HG03097 (cell line): ENCODE results near the gene NUP98.

Source experiments
- ATAC-seq: cut with Tn5 transposase; IDR thresholded peaks from one replicate; pipeline ENCODE4 v1.9.1; 2021; ENCODE audit not compliant: unreplicated experiment, low FRiP score

The NUP98 gene

GRCh38 chr11:3738723-3739122, 58.6 kb downstream of the NUP98 start:
- ATAC-seq, result no peak

GRCh38 chr11:3738241-3738640, 59.1 kb downstream of the NUP98 start:
- no peak for ATAC-seq

- ATAC-seq, result no peak
Observed at GRCh38 chr11:3737386-3737933, 59.9 kb downstream of the NUP98 start.

GRCh38 chr11:3736816-3737215, 60.5 kb downstream of the NUP98 start:
- no peak for ATAC-seq

- ATAC-seq, result no peak
Observed at GRCh38 chr11:3735827-3736226, 61.5 kb downstream of the NUP98 start.

- no peak for ATAC-seq
Observed at GRCh38 chr11:3732671-3733436, 64.5 kb downstream of the NUP98 start.

GRCh38 chr11:3723014-3723708, 74.2 kb downstream of the NUP98 start:
- no peak for ATAC-seq

GRCh38 chr11:3722100-3722499, 75.3 kb downstream of the NUP98 start:
- ATAC-seq, result no peak

- ATAC-seq, result no peak
Observed at GRCh38 chr11:3720997-3721396, 76.4 kb downstream of the NUP98 start.

GRCh38 chr11:3712274-3712673, 85.1 kb downstream of the NUP98 start:
- no peak for ATAC-seq

GRCh38 chr11:3710485-3711259, 86.7 kb downstream of the NUP98 start:
- ATAC-seq, result no peak

GRCh38 chr11:3709977-3710376, 87.4 kb downstream of the NUP98 start:
- ATAC-seq, result no peak

- ATAC-seq, result no peak
Observed at GRCh38 chr11:3707176-3707575, 90.2 kb downstream of the NUP98 start.

- no peak for ATAC-seq
Observed at GRCh38 chr11:3703383-3703782, 94.0 kb downstream of the NUP98 start.

- no peak for ATAC-seq
Observed at GRCh38 chr11:3700910-3701309, 96.4 kb downstream of the NUP98 start.

- no peak for ATAC-seq
Observed at GRCh38 chr11:3700410-3700809, 96.9 kb downstream of the NUP98 start.

- ATAC-seq, result no peak
Observed at GRCh38 chr11:3686751-3687150, 110.6 kb downstream of the NUP98 start.

- no peak for ATAC-seq
Observed at GRCh38 chr11:3685923-3686322, 111.4 kb downstream of the NUP98 start.

GRCh38 chr11:3684819-3685172, 112.6 kb downstream of the NUP98 start:
- ATAC-seq, result no peak

GRCh38 chr11:3684129-3684818, 113.1 kb downstream of the NUP98 start:
- ATAC-seq, result no peak

GRCh38 chr11:3683039-3683438, 114.3 kb downstream of the NUP98 start:
- ATAC-seq, result no peak
